GM12874 (cell line): ENCODE data around the gene PIMREG.

ENCODE experiments used
- TF ChIP-seq, protein P1 (sequence below): IDR thresholded peaks from 2 replicates; pipeline ENCODE4 v1.5.1; 2011; ENCODE audit warnings: low read depth, mild to moderate bottlenecking, control low read depth, low read length, moderate library complexity; ENCODE audit not compliant: insufficient read depth

The PIMREG gene

DNA sequence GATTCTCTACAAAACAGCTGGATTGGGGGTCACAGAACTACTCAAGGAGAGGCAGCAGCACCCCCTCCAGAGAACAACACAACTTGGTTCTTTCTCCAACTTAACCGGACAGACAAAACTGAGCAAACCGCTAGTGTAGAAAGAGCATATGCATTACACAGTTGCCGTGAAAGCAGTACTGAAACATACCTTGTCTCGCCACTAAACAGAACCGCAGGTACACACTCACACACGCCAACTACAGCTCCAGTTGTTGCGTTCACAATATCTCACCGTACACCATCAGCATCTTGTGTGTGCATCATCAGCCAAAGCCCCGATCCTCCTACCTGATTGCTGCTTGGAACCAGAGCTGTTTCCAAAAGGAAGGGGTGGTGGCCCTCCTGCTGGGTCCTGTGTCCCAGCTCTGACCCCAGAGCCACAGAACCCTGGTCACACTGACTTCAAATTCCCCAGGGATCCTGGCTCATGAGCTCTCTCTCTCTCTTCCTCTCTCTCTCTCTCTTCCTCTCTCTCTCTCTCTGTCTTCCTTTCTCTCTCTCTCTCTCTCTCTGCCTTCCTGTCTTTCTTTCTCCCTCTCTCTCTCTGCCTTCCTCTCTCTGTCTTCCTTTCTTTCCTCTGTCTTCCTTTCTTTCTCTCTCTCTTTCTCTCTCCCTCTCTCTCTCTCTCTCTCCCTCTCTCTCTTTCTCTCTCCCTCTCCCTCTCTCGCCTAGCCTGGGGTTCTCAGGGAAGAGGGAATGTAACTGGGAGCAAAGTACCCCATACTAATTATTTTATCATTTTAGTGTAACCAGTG lies 8.4 kb downstream of the PIMREG start:
- TF ChIP-seq, protein P1, sequence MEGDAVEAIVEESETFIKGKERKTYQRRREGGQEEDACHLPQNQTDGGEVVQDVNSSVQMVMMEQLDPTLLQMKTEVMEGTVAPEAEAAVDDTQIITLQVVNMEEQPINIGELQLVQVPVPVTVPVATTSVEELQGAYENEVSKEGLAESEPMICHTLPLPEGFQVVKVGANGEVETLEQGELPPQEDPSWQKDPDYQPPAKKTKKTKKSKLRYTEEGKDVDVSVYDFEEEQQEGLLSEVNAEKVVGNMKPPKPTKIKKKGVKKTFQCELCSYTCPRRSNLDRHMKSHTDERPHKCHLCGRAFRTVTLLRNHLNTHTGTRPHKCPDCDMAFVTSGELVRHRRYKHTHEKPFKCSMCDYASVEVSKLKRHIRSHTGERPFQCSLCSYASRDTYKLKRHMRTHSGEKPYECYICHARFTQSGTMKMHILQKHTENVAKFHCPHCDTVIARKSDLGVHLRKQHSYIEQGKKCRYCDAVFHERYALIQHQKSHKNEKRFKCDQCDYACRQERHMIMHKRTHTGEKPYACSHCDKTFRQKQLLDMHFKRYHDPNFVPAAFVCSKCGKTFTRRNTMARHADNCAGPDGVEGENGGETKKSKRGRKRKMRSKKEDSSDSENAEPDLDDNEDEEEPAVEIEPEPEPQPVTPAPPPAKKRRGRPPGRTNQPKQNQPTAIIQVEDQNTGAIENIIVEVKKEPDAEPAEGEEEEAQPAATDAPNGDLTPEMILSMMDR = no peak

DNA sequence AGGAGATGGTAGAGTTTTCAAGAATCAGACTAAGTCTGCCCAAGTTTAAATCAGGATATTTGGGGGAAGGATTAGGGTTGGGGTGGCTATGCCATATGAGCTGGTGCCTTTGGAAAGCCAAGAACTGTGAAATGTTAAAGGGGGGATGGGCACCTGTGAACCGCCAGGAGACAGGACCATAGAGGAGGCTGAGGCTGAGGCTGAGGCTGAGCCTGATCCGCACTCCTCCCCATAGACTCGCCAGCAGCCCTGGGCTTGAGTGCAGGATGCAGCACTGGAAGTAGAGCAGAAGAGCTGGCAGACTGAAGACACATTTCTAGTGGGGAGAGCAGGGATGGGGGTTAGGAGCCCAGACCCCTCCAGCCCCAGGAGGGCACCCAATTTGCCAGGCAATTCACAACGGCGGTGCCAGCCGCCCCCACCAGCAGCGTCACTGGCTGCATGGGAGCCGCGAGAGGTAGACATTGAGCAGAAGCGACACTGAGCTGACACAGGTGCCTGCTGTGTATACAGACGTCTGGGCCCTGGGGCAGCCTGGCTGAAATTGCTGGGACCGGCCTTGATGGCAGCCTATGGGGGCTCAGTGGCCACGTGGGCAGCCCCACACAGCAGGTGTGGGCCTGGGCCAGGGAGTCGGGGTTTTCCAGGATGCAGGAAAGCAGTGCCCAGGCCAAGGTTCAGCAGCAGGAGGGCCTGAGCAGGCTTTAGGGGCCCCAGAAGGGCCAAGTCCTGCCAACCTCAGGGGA lies 9.2 kb downstream of the PIMREG start:
- TF ChIP-seq, protein P1 = no peak

DNA sequence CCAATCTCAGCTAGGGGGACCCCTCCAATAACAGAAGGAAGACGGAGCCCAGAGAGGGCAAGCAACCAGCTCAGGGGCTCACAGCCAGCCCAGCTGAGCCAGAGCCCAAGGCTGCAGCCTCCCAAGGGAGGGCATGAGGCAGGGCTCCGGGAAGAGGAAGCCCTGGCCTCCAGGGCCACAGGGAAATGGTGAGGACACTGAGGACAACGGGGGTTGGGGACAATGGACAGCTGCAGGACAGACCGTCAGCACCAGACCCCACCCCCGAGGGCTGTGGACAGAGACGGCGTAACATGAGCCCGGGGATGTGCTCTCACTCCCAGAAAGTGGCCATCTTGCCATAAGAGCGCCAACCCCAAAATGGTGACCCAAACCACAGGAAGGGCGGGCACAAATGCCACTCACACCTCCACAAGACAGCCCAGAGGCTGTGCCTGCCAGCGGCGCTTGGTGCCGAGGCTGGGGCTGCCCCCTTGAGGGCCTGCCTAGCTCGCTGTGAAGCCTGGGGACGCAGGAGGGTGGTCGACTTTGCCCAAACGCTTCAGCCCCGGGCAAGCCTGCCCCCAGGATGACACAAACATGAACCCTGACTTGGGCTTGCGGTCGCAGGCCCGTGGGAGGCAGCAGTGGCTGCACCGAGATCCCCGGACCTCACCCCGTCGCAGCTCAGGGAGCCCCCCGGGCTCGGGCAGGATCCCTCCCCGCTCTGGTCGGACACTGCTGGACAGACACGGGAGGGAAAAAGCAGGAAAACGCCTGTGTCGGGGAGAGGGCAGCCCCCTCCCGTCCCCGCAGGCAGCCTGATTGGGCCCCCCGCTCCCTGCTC lies 10.5 kb downstream of the PIMREG start:
- TF ChIP-seq, protein P1 = no peak

DNA sequence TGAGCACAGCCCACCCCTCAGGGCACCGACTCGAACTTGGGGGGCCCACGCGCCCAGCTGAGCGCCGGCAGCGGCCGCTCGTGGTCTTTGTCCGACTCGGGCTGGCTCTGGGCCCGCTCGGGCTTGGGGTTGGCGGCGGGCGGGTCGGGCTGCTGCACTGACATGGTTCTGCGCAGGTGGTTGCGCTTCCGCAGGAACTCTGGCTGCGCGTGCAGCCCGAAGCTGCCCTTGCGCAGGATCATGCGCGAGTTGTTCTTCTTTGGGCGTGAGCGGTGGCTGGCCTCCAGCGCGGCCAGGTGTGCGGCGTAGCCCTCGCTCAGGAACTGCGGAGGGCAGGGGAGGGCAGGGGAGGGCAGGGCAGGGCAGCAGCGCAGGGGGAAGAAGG lies 11.1 kb downstream of the PIMREG start:
- TF ChIP-seq, protein P1 = no peak

DNA sequence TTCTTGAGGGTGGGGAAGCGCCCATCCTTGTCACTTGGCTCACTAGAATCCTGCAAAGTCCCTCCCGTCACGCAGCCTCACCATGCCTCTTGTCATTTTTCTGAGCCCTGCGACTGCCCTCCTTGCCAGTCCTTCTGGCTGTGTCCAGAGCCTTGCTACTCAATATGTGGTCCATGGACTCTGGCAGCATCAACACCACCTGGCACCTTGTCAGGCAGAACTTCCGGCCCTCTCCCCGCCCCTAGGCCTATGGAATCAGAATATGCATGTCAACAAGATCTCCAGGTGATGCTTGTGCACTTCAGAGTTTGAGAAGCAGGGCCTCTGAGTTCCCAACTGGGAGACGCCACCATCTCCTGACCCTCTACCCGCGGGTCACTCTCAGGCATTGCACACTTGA lies 12.1 kb downstream of the PIMREG start:
- TF ChIP-seq, protein P1 = no peak

DNA sequence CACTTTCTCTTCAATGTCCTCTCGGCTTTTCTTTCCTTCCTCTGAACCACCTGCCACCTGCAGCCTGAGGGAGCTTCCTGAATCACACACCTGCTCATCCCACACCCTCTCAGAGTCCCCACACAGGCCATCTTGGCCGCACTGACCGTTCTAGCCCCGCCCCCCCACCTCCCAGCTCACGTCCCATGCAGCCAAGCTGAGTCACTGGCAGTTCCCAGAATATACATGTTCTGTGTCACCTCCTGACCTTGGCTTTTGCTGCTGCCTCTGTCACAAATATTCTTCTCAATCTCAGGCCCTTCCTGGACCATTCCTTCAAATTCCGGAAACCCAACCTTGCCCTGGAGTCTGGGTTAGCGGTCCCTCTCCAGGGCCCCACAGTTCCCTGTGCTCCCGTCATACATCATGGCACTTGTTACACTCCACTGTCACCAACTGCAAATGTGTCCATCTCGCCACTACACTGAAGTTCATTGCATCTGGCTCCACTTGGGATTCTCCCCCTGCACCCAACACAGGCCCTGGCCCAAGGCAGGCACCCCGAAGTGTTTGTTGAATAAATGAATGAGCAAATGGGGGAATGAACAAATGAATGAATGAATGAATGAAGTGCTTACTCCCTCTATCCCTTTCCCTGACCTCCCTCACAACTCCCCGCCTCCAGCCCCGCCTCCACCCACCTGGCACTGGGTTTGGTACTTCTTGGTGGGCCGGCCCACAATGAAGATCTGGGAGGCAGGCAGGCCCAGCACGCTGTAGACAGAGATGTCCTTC lies 12.8 kb downstream of the PIMREG start:
- TF ChIP-seq, protein P1 = no peak
